Osteocyte (in vitro differentiated cells): Measurements from ENCODE around the gene PRKCE. TPM values are rescaled to one million over a fixed set of nuclear protein-coding genes. Genes with fewer than 3 reads are reported as not detected.

Source experiments
- DNase-seq: peaks from one replicate; pipeline ENCODE4 v3.0.0; 2021; ENCODE audit warnings: mixed read lengths; ENCODE audit not compliant: unreplicated experiment; ENCODE audit errors: extremely low spot score
- H3K27ac Mint-ChIP-seq: one replicate; pipeline ENCODE4 v1.8.0; 2021; ENCODE audit warnings: mild to moderate bottlenecking, mixed read lengths; ENCODE audit not compliant: unreplicated experiment
- H3K27me3 Mint-ChIP-seq: one replicate; pipeline ENCODE4 v1.8.0; 2021; ENCODE audit warnings: mixed read lengths; ENCODE audit not compliant: unreplicated experiment
- H3K36me3 Mint-ChIP-seq: one replicate; pipeline ENCODE4 v1.8.0; 2021; ENCODE audit warnings: mixed read lengths; ENCODE audit not compliant: unreplicated experiment
- H3K4me1 Mint-ChIP-seq: one replicate; pipeline ENCODE4 v1.8.0; 2021; ENCODE audit warnings: mixed read lengths; ENCODE audit not compliant: unreplicated experiment
- H3K4me3 Mint-ChIP-seq: one replicate; pipeline ENCODE4 v1.8.0; 2021; ENCODE audit warnings: mild to moderate bottlenecking, moderate library complexity, mixed read lengths; ENCODE audit not compliant: unreplicated experiment
- H3K9me3 Mint-ChIP-seq: one replicate; pipeline ENCODE4 v1.8.0; 2021; ENCODE audit warnings: mixed read lengths; ENCODE audit not compliant: unreplicated experiment
- total RNA-seq: library from RNA; stranded (reverse); gene quantifications from 2 replicates; pipeline ENCODE4 v1.2.1, GENCODE V29; 2021
- TF ChIP-seq, protein P1 (sequence below): fragments of 200-600 bp; sonication (generic); IDR thresholded peaks from 2 replicates; pipeline ENCODE4 v1.5.0; 2021; ENCODE audit warnings: antibody characterized with exemption, mild to moderate bottlenecking, moderate library complexity

Gene PRKCE
- total RNA-seq, 1 donor from 2014 or later: 13.8 TPM

- Mint-ChIP-seq H3K27ac (no peak overlapping the region), H3K4me1 (peaks cover 2% of the 10 kb centered on the region), H3K27me3 (no peaks in the 10 kb centered on the region), H3K4me3 (no peak overlapping the region), H3K9me3 (no peaks in the 10 kb centered on the region), H3K36me3 (peaks cover 3% of the 10 kb centered on the region)
- TF ChIP-seq, protein P1, sequence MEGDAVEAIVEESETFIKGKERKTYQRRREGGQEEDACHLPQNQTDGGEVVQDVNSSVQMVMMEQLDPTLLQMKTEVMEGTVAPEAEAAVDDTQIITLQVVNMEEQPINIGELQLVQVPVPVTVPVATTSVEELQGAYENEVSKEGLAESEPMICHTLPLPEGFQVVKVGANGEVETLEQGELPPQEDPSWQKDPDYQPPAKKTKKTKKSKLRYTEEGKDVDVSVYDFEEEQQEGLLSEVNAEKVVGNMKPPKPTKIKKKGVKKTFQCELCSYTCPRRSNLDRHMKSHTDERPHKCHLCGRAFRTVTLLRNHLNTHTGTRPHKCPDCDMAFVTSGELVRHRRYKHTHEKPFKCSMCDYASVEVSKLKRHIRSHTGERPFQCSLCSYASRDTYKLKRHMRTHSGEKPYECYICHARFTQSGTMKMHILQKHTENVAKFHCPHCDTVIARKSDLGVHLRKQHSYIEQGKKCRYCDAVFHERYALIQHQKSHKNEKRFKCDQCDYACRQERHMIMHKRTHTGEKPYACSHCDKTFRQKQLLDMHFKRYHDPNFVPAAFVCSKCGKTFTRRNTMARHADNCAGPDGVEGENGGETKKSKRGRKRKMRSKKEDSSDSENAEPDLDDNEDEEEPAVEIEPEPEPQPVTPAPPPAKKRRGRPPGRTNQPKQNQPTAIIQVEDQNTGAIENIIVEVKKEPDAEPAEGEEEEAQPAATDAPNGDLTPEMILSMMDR: no peak
- no peak for DNase-seq
These were observed 65.4 kb downstream of the PRKCE start for GRCh38 chr2:45716915-45717314.

DNA sequence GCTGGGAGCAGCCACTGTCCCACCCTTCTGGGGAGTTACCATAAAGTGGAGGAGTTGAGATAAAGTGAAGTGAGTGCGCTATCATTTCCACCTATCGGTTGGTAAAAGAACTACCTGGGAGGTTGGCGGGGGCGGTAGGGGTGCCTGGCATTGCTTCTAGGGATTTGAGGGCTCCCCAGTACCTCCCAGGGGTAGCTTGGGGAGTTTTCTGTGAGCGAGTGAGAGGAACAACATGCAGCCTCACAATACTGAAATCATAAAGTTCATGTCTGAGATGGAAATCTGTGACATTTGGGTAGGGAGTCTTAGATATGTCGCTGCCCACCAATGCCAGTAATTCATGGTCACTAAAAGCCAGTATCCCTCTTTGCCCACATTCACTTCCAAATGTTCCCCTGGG, 68.7 kb downstream of the PRKCE start:
- Mint-ChIP-seq H3K4me3 (no peak overlapping the region), H3K27me3 (no peaks in the 10 kb centered on the region), H3K27ac (no peak overlapping the region), H3K4me1 (peaks cover 8% of the 10 kb centered on the region), H3K36me3 (no peaks in the 10 kb centered on the region), H3K9me3 (no peaks in the 10 kb centered on the region)
- TF ChIP-seq, protein P1: no peak
- DNase-seq: no peak

DNA sequence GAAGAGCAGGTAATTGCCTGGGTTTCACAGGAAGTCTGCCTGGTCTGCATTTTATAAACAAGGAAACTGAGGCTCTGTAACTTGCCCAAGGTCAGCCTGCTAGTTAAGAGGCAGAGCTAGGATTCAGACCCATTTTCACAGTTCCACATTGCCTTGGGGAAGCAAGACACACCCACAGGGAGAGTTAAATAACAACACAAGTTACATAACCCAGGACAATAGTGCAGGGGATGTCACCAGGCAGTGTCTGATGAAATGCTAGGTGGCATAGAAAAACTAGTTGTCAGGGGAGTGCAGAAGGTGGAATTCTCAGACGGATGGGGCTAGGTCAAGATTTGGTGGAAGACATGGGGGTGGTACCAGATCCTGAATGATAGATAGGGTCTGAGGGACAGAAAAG, 69.7 kb downstream of the PRKCE start:
- Mint-ChIP-seq H3K36me3 (no peaks in the 10 kb centered on the region), H3K4me1 (peaks cover 8% of the 10 kb centered on the region), H3K27me3 (no peaks in the 10 kb centered on the region), H3K4me3 (no peak overlapping the region), H3K27ac (no peak overlapping the region), H3K9me3 (no peaks in the 10 kb centered on the region)
- DNase-seq: no peak
- TF ChIP-seq, protein P1: no peak

DNA sequence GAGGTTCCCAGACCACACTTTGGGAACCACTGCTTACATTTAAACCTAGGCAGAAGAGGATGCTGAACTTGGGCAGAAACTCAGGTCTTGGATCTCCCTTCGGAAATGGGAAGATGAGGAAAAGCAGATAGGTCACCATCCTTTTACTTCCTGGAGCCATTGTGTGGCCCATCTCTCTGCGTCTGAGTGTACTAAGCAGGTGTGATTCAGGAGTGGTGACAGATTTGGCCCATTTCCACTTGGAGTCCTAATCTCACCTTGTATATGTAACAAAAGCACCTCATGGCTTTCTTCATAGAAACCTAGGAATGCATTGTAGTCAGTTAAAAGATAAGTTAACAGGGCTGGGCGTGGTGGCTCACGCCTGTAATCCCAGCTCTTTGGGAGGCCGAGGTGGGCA, 71.0 kb downstream of the PRKCE start:
- Mint-ChIP-seq H3K27me3 (no peaks in the 10 kb centered on the region), H3K4me3 (no peak overlapping the region), H3K27ac (no peak overlapping the region), H3K36me3 (no peaks in the 10 kb centered on the region), H3K4me1 (peaks cover 8% of the 10 kb centered on the region), H3K9me3 (no peaks in the 10 kb centered on the region)
- TF ChIP-seq, protein P1: no peak
- DNase-seq: no peak

- TF ChIP-seq, protein P1: no peak
- no peaks in the 10 kb centered on the region for H3K36me3 Mint-ChIP-seq
- H3K4me3 Mint-ChIP-seq: no peak overlapping the region
- DNase-seq: no peak
- no peak overlapping the region for H3K27ac Mint-ChIP-seq
- peaks cover 8% of the 10 kb centered on the region for H3K4me1 Mint-ChIP-seq
- no peaks in the 10 kb centered on the region for H3K9me3 Mint-ChIP-seq
- no peaks in the 10 kb centered on the region for H3K27me3 Mint-ChIP-seq
These were observed 72.4 kb downstream of the PRKCE start for GRCh38 chr2:45723857-45724256.
